Stimulated activated CD8-positive, alpha-beta memory T cell treated with anti-CD3 and anti-CD28 coated beads, Interleukin-4, amount 100 ng/mL, for 48 hours (primary cell): ENCODE measurements around the gene GSTP1.
"Not testable (repeated sequence)": the region's sequence is repeated elsewhere in the genome, so short reads cannot be mapped to it uniquely, and the experiment has no call there.

ENCODE experiments used
- DNase-seq: peaks from one replicate; pipeline ENCODE4 v3.0.0-alpha.2; 2020

Gene GSTP1

GRCh38 chr11:67616431-67617242, 33.0 kb downstream of the GSTP1 start:
- no peak for DNase-seq

GRCh38 chr11:67617243-67617953, 33.8 kb downstream of the GSTP1 start:
- DNase-seq, result no peak

- DNase-seq, result not testable (repeated sequence)
Observed at GRCh38 chr11:67618901-67619659, 35.5 kb downstream of the GSTP1 start.

- not testable (repeated sequence) for DNase-seq
Observed at GRCh38 chr11:67619683-67620618, 36.3 kb downstream of the GSTP1 start.

- DNase-seq, result not testable (repeated sequence)
Observed at GRCh38 chr11:67620621-67621020, 37.0 kb downstream of the GSTP1 start.

- DNase-seq, result not testable (repeated sequence)
Observed at GRCh38 chr11:67621928-67622327, 38.3 kb downstream of the GSTP1 start.

GRCh38 chr11:67622905-67623304, 39.3 kb downstream of the GSTP1 start:
- DNase-seq, result not testable (repeated sequence)

GRCh38 chr11:67623795-67624194, 40.2 kb downstream of the GSTP1 start:
- not testable (repeated sequence) for DNase-seq

- DNase-seq, result not testable (repeated sequence)
Observed at GRCh38 chr11:67626131-67626833, 42.7 kb downstream of the GSTP1 start.

GRCh38 chr11:67626970-67627369, 43.4 kb downstream of the GSTP1 start:
- no peak for DNase-seq

GRCh38 chr11:67627441-67627811, 43.8 kb downstream of the GSTP1 start:
- no peak for DNase-seq

- DNase-seq, result no peak
Observed at GRCh38 chr11:67627812-67628624, 44.4 kb downstream of the GSTP1 start.

GRCh38 chr11:67628710-67629385, 45.2 kb downstream of the GSTP1 start:
- no peak for DNase-seq

GRCh38 chr11:67629386-67630227, 46.0 kb downstream of the GSTP1 start, which contains the start of gene NUDT8:
NUDT8 (minus strand) TSS chr11:67629937; CDS start chr11:67629911, 26 bp downstream.
- DNase-seq, result peak; percentile 99

GRCh38 chr11:67630228-67630942, 46.8 kb downstream of the GSTP1 start:
- peak; percentile 99 for DNase-seq

- DNase-seq, result no peak
Observed at GRCh38 chr11:67630943-67631331, 47.3 kb downstream of the GSTP1 start.

GRCh38 chr11:67631411-67631810, 47.8 kb downstream of the GSTP1 start:
- DNase-seq, result no peak

- no peak for DNase-seq
Observed at GRCh38 chr11:67631853-67632174, 48.2 kb downstream of the GSTP1 start.
